VCaP (cell line): ENCODE measurements around the gene APMAP.

ENCODE experiments used
- H3K27ac ChIP-seq: fragments of 450-650 bp; 2 replicates; pipeline ENCODE4 v1.5.1; 2017
- TF ChIP-seq, protein P1 (sequence below): fragments of 450-650 bp; conservative IDR thresholded peaks from 2 replicates; pipeline ENCODE4 v1.5.1; 2017; ENCODE audit warnings: mild to moderate bottlenecking, moderate library complexity

The APMAP gene

DNA sequence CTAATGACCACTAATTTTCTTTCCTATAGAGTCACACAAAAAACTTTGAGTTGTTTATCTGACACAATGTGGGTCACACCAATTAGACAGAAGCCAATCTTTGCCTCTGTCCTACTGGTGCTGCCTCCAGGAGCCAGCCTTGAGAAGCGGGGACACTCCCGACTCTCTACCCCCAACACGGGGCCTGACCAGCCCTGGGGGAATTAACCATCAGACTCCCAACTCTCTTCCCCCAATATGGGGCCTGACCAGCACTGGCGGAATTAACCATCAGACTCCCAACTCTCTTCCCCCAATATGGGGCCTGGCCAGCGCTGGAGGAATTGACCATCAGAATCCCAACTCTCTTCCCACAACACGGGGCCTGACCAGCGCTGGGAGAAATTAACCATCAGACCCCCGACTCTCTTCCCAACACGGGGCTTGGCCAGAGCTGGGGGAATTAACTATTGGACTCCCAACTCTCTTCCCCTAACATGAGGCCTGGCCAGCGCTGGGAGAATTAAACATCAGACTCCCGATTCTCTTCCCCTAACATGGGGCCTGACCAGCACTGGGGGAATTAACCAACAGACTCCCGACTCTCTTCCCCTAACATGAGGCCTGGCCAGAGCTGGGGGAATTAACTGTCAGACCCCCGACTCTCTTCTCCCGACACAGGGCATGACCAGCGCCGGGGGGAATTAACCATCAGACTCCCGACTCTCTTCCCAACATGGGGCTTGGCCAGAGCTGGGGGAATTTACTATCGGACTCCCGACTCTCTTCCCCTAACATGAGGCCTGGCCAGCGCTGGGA is 31.0 kb downstream of the APMAP start:
- TF ChIP-seq, protein P1, sequence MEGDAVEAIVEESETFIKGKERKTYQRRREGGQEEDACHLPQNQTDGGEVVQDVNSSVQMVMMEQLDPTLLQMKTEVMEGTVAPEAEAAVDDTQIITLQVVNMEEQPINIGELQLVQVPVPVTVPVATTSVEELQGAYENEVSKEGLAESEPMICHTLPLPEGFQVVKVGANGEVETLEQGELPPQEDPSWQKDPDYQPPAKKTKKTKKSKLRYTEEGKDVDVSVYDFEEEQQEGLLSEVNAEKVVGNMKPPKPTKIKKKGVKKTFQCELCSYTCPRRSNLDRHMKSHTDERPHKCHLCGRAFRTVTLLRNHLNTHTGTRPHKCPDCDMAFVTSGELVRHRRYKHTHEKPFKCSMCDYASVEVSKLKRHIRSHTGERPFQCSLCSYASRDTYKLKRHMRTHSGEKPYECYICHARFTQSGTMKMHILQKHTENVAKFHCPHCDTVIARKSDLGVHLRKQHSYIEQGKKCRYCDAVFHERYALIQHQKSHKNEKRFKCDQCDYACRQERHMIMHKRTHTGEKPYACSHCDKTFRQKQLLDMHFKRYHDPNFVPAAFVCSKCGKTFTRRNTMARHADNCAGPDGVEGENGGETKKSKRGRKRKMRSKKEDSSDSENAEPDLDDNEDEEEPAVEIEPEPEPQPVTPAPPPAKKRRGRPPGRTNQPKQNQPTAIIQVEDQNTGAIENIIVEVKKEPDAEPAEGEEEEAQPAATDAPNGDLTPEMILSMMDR = no peak
- H3K27ac ChIP-seq = peak overlapping the region; percentile 41

DNA sequence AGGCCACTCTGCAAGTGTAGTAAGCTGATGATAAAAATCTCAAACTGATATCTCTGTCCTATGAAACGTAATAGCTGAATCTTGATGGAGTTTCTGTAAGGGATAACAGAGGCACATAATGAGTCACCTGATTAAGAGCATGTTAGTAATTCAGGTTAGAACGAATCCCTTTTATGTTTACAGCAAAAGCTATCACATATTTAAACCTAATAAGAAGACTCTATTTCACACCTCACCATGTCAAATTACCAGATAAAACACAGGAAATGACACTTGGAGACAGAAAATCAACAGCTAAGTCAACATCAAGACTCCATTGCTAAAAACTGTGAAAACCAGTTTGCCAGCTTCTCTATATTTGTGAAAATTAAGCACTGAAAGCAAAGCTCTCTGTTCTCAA is 31.7 kb downstream of the APMAP start:
- TF ChIP-seq, protein P1 = no peak
- H3K27ac ChIP-seq = peak overlapping the region; percentile 41

DNA sequence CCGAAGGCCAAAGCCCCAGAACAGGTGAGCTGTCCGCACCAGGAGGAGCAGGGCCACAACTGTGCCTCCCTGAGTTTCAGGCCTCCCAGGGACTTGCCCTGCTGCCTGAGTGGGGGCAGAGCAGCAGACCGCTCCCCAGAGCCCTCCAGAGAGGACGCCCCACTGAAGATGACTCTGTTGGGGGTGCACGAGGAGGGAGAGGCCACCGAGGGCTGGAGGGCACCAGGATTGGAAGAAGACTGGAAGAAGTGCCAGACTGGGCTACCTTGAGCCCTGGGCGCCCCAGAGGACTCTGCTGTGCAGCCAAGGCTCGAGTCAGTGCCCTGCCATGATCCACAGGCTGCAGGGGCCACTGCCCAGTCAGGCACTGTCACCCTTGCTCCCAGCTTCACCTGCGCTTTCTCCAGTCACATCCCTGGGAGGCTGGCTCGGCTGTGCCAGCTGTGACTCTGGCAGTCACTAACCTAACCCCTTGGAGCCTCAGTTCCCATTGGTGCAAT is 32.2 kb downstream of the APMAP start:
- peak overlapping the region; percentile 41 for H3K27ac ChIP-seq
- TF ChIP-seq, protein P1 = no peak

DNA sequence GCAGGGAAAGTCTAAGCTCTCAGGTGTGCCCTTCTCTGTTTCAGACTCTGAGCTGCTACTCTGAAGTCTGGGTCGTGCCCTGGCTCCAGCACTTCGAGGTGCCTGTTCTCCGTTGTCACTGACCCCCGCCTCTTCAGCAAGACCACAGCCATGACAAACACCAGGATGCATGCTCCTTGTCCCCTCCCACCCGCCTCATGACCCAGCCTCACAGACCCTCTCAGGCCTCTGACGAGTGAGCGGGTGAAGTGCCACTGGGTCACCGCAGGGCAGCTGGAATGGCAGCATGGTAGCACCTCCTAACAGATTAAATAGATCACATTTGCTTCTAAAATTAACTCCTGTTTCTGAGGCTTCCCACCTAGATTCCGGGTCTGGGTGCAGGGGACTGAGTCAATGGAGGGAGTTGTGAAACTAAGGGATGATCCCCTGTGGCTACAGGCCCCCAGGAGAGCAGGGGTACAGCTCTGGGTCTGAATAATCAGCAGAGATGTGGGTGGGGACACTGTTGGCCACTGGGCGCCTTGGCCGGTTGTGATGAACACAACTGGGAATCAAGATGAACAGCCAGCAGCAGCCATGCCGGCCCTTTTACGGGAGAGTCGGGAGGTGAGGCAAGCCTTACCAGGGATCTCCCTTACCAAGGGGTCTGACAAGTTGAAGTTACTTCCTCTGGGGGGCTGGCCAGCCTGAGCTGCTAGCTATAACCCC is 32.8 kb downstream of the APMAP start:
- TF ChIP-seq, protein P1 = no peak
- H3K27ac ChIP-seq = peak overlapping the region; percentile 41; the same call in 1 of the 2 replicates

DNA sequence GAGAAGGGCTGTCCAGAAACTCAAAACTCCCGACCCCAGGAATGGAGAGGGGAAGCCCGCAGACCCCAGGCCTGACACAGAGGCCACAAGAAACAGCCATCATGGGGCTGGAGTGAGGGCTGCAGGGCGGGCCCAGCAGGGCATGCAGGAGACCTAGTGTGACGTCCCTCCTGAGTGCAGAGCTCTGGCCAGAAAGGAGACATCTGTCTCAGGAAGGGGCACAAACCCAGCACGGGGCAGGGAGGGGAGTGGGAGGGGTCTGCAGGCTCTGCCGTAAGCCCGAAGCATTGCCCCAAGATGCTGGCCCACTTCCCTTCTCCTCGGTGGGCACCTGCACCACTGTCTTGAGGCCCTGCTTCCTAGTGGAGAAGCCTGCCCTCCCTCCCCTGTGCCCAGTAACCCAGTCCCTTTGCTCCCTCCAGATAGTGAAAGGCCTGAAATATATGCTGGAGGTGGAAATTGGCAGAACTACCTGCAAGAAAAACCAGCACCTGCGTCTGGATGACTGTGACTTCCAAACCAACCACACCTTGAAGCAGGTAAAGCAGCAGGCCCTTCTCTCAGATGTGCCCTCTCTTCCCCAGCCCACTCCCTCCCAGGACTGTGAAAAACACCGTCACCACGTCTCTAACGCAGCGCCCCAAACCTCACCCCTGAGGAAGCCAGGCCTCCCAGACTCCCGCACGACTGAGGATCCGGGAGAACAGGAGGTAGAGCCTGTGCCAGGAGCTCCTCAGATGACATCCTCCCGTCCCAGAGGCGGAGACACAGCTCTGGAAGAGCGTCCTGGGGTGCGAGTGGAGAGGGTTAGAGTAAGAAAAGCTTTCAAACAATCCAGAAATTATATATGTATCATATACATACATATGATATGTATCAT is 33.8 kb downstream of the APMAP start:
- TF ChIP-seq, protein P1 = no peak
- H3K27ac ChIP-seq = no peak overlapping the region

DNA sequence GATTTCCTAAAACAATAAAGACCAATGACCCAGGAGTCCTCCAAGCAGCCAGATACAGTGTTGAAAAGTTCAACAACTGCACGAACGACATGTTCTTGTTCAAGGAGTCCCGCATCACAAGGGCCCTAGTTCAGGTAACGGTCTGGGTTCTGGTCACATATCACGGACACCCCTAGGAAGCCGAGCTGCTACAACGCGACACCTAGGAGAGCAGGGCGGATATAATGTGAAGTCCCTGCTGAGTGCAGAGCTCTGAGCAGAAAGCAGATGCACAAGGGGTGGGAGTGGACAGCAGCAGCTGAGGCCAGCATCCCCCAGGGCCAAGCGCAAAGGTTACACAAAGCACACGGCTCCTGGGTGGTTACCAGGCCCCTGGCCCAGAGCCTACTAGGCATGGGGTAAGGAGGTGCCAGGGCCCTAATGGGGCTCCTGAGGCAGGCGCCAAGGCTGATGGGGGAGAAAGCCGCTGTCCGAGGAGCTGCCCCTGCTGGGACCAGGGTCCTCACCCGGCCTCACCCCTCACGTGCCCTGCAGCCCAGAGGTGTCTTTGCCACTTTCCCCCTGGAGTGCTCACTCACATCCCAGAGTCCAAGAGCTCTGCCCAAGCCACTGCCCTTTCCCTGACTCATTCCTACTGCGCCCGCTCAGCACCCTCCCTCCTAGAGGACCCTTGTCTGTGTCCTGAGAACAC is 35.1 kb downstream of the APMAP start:
- TF ChIP-seq, protein P1 = no peak
- H3K27ac ChIP-seq = no peak overlapping the region
